Activated CD4-positive, alpha-beta memory T cell treated with anti-CD3 and anti-CD28 coated beads for 36 hours (primary cell): ENCODE data around the gene MAPK8IP3. TPM values are rescaled to one million over a fixed set of nuclear protein-coding genes. Genes with fewer than 3 reads are reported as not detected.

Experiments used
- CTCF ChIA-PET: fragments of 350-600 bp; sonication (Branson Sonifier 250); formaldehyde crosslinking; loops from one replicate; lab custom pipeline; 2021; ENCODE audit warnings: antibody characterized with exemption, inconsistent platforms; lab: Charles Lee
- POLR2A ChIA-PET: fragments of 350-600 bp; sonication (Branson Sonifier 250); formaldehyde crosslinking; loops from one replicate; lab custom pipeline; 2021; ENCODE audit warnings: antibody characterized with exemption; lab: Charles Lee
- DNase-seq: peaks from one replicate; pipeline ENCODE4 v3.0.0-alpha.2; 2020
- H3K27ac Mint-ChIP-seq: one replicate; pipeline ENCODE4 v1.8.0; 2021; ENCODE audit warnings: mixed read lengths
- H3K27me3 Mint-ChIP-seq: one replicate; pipeline ENCODE4 v1.8.0; 2021; ENCODE audit warnings: mixed read lengths
- H3K36me3 Mint-ChIP-seq: one replicate; pipeline ENCODE4 v1.8.0; 2021; ENCODE audit warnings: mixed read lengths
- H3K4me1 Mint-ChIP-seq: one replicate; pipeline ENCODE4 v1.8.0; 2021; ENCODE audit warnings: low read depth, mixed read lengths
- H3K4me3 Mint-ChIP-seq: one replicate; pipeline ENCODE4 v1.8.0; 2021; ENCODE audit warnings: mild to moderate bottlenecking, mixed read lengths
- H3K9me3 Mint-ChIP-seq: one replicate; pipeline ENCODE4 v1.8.0; 2021; ENCODE audit warnings: mixed read lengths
- intact Hi-C: fragments of 100-400 bp; cut with micrococcal nuclease; formaldehyde crosslinking; loops from one replicate; pipeline ENCODE4 v1.15.1; 2023
- total RNA-seq, 2 experiments: library from RNA; stranded (reverse); gene quantifications; one replicate each; pipeline ENCODE4 v1.2.3, GENCODE V29; 2021

The MAPK8IP3 gene
- total RNA-seq, 2 experiments from 2014 or later = 51.7 to 56.8 TPM

- H3K4me1 Mint-ChIP-seq = peaks cover 4% of the 10 kb centered on the region
- no peaks in the 10 kb centered on the region for H3K9me3 Mint-ChIP-seq
- ChIA-PET CTCF (no interaction called here), POLR2A (interaction anchor here (5.3 kb wide), 1 partner anchor 13 kb away, joined by 56 read pairs; the partner anchor contains the start of genes NUBP2 and SPSB3)
- H3K36me3 Mint-ChIP-seq = peaks cover 21% of the 10 kb centered on the region
- H3K27ac Mint-ChIP-seq = peak overlapping the region; percentile 38
- no peaks in the 10 kb centered on the region for H3K27me3 Mint-ChIP-seq
- no peak for DNase-seq
- intact Hi-C loops = no loop called here
- no peak overlapping the region for H3K4me3 Mint-ChIP-seq
Measured at GRCh38 chr16:1768767-1769401, 62.9 kb downstream of the MAPK8IP3 start.

GRCh38 chr16:1769402-1770300 is 63.7 kb downstream of the MAPK8IP3 start:
- intact Hi-C loops = loop anchor here (2.0 to 5.0 kb wide), 2 partner anchors 63 to 157 kb away; partner anchors contain the start of genes CRAMP1, IFT140 and MAPK8IP3
- Mint-ChIP-seq H3K4me3 (peak overlapping the region; percentile 94), H3K27me3 (no peaks in the 10 kb centered on the region), H3K9me3 (no peaks in the 10 kb centered on the region), H3K4me1 (peaks cover 6% of the 10 kb centered on the region), H3K27ac (peak overlapping the region; percentile 82), H3K36me3 (peaks cover 21% of the 10 kb centered on the region)
- ChIA-PET POLR2A (interaction anchor here (5.3 kb wide), 1 partner anchor 12 kb away, joined by 56 read pairs; the partner anchor contains the start of genes NUBP2 and SPSB3), CTCF (interaction anchor here (1.0 kb wide), 1 partner anchor 63 kb away, joined by 3 read pairs; the partner anchor contains the start of gene MAPK8IP3)
- DNase-seq = no peak

GRCh38 chr16:1770328-1771187 is 64.6 kb downstream of the MAPK8IP3 start:
- DNase-seq = peak; percentile 74
- CTCF ChIA-PET = interaction anchor here (1.0 to 4.8 kb wide), 2 partner anchors 12 to 64 kb away, joined by 3 to 42 read pairs; partner anchors contain the start of genes MAPK8IP3, NUBP2 and SPSB3
- intact Hi-C loops = loop anchor here (2.0 to 5.0 kb wide), 2 partner anchors 64 to 158 kb away; partner anchors contain the start of genes CRAMP1, IFT140 and MAPK8IP3
- H3K27ac Mint-ChIP-seq = peak overlapping the region; percentile 82
- peaks cover 6% of the 10 kb centered on the region for H3K4me1 Mint-ChIP-seq
- H3K9me3 Mint-ChIP-seq = no peaks in the 10 kb centered on the region
- peak overlapping the region; percentile 94 for H3K4me3 Mint-ChIP-seq
- POLR2A ChIA-PET = interaction anchor here (0.8 to 5.3 kb wide), 2 partner anchors 11 kb away, joined by 3 to 56 read pairs; partner anchors contain the start of genes NUBP2 and SPSB3
- peaks cover 21% of the 10 kb centered on the region for H3K36me3 Mint-ChIP-seq
- no peaks in the 10 kb centered on the region for H3K27me3 Mint-ChIP-seq

GRCh38 chr16:1771188-1771863 is 65.3 kb downstream of the MAPK8IP3 start, which contains the start of gene NME3:
NME3 (minus strand) TSS chr16:1771543; CDS start chr16:1771534, 9 bp downstream.
- ChIA-PET POLR2A (interaction anchor here (0.8 to 5.3 kb wide), 3 partner anchors 10 to 55 kb away, joined by 3 to 56 read pairs (median 3); partner anchors contain the start of genes NUBP2 and SPSB3), CTCF (interaction anchor here (2.7 to 4.8 kb wide), 2 partner anchors 12 to 65 kb away, joined by 13 to 42 read pairs; partner anchors contain the start of genes MAPK8IP3, NUBP2 and SPSB3)
- Mint-ChIP-seq H3K4me1 (peaks cover 6% of the 10 kb centered on the region), H3K27me3 (no peaks in the 10 kb centered on the region), H3K36me3 (peaks cover 21% of the 10 kb centered on the region), H3K4me3 (peak within 1 kb of the TSS; percentile 94), H3K9me3 (no peaks in the 10 kb centered on the region), H3K27ac (peak within 1 kb of the TSS; percentile 94)
- intact Hi-C loops = loop anchor here (2.0 to 5.0 kb wide), 2 partner anchors 65 to 159 kb away; partner anchors contain the start of genes CRAMP1, IFT140 and MAPK8IP3
- peak; percentile 87 for DNase-seq

- Mint-ChIP-seq H3K9me3 (no peaks in the 10 kb centered on the region), H3K27ac (peak overlapping the region; percentile 94), H3K4me3 (peak overlapping the region; percentile 94), H3K4me1 (peaks cover 6% of the 10 kb centered on the region), H3K36me3 (peaks cover 21% of the 10 kb centered on the region), H3K27me3 (no peaks in the 10 kb centered on the region)
- CTCF ChIA-PET = interaction anchor here (1.1 to 4.8 kb wide), 4 partner anchors 11 to 157 kb away, joined by 3 to 42 read pairs (median 8); partner anchors contain the start of genes JPT2, MAPK8IP3, NUBP2 and SPSB3
- no peak for DNase-seq
- POLR2A ChIA-PET = interaction anchor here (0.6 to 5.3 kb wide), 4 partner anchors 10 to 444 kb away, joined by 3 to 56 read pairs (median 4); partner anchors contain the start of genes NUBP2 and SPSB3
- intact Hi-C loops = loop anchor here (2.0 to 5.0 kb wide), 3 partner anchors 65 to 351 kb away; partner anchors contain the start of genes CRAMP1, IFT140, MAPK8IP3 and UQCC4
Measured at GRCh38 chr16:1771864-1772361, 65.9 kb downstream of the MAPK8IP3 start.

GRCh38 chr16:1772362-1772907 is 66.4 kb downstream of the MAPK8IP3 start, which contains the start of gene EME2:
EME2 (plus strand) TSS chr16:1772810; CDS start chr16:1773228, 418 bp downstream.
- H3K4me3 Mint-ChIP-seq = peak within 1 kb of the TSS; percentile 94
- POLR2A ChIA-PET = interaction anchor here (0.6 to 5.3 kb wide), 5 partner anchors 9 to 444 kb away, joined by 3 to 56 read pairs (median 4); partner anchors contain the start of genes NUBP2, RPS2 and SPSB3
- H3K36me3 Mint-ChIP-seq = peaks cover 19% of the 10 kb centered on the region

GRCh38 chr16:1772908-1773702 is 67.1 kb downstream of the MAPK8IP3 start, which contains the start of gene MRPS34:
MRPS34 (minus strand) TSS chr16:1773134; CDS start chr16:1773119, 15 bp downstream.
- Mint-ChIP-seq H3K27me3 (no peaks in the 10 kb centered on the region), H3K27ac (peak within 1 kb of the TSS; percentile 94), H3K4me1 (peaks cover 6% of the 10 kb centered on the region), H3K4me3 (peak within 1 kb of the TSS; percentile 94), H3K36me3 (peaks cover 16% of the 10 kb centered on the region), H3K9me3 (no peaks in the 10 kb centered on the region)
- intact Hi-C loops = loop anchor here (1.0 to 5.0 kb wide), 3 partner anchors 9 to 352 kb away; partner anchors contain the start of genes CRAMP1, IFT140, NUBP2 and SPSB3
- DNase-seq = peak; percentile 87
- ChIA-PET POLR2A (interaction anchor here (1.0 to 5.3 kb wide), 4 partner anchors 8 to 192 kb away, joined by 3 to 56 read pairs (median 6); partner anchors contain the start of genes NUBP2, RPS2 and SPSB3), CTCF (interaction anchor here (0.7 to 4.8 kb wide), 5 partner anchors 10 to 382 kb away, joined by 3 to 42 read pairs (median 3); partner anchors contain the start of genes JPT2, MAPK8IP3, NUBP2 and SPSB3)

More at GRCh38 chr16:1772362-1772907, 66.4 kb downstream of the MAPK8IP3 start, which contains the start of gene EME2:
- Mint-ChIP-seq H3K4me1 (peaks cover 6% of the 10 kb centered on the region), H3K27me3 (no peaks in the 10 kb centered on the region), H3K27ac (peak within 1 kb of the TSS; percentile 94), H3K9me3 (no peaks in the 10 kb centered on the region)
- CTCF ChIA-PET = interaction anchor here (1.1 to 4.8 kb wide), 4 partner anchors 11 to 157 kb away, joined by 3 to 42 read pairs (median 8); partner anchors contain the start of genes JPT2, MAPK8IP3, NUBP2 and SPSB3
- peak; percentile 74 for DNase-seq
- intact Hi-C loops = loop anchor here (2.0 to 5.0 kb wide), 2 partner anchors 160 to 352 kb away; partner anchors contain the start of genes CRAMP1, IFT140 and UQCC4

GRCh38 chr16:1773703-1774447 is 67.9 kb downstream of the MAPK8IP3 start:
- intact Hi-C loops = loop anchor here (1.0 to 5.0 kb wide), 3 partner anchors 8 to 353 kb away; partner anchors contain the start of genes CRAMP1, IFT140, NUBP2 and SPSB3
- CTCF ChIA-PET = interaction anchor here (0.7 to 4.8 kb wide), 5 partner anchors 9 to 381 kb away, joined by 3 to 42 read pairs (median 4); partner anchors contain the start of genes MAPK8IP3, NUBP2, SPSB3 and TRAF7
- Mint-ChIP-seq H3K27ac (peak overlapping the region; percentile 69), H3K4me3 (peak overlapping the region; percentile 94), H3K36me3 (peaks cover 15% of the 10 kb centered on the region), H3K27me3 (no peaks in the 10 kb centered on the region), H3K9me3 (no peaks in the 10 kb centered on the region), H3K4me1 (peaks cover 6% of the 10 kb centered on the region)
- POLR2A ChIA-PET = interaction anchor here (1.0 kb wide), 1 partner anchor 9 kb away, joined by 8 read pairs; the partner anchor contains the start of genes NUBP2 and SPSB3
- DNase-seq = peak; percentile 38
